HG02588 (cell line): ENCODE measurements around the gene ATMIN.
A peak's percentile ranks its signal among the peaks of the same experiment; 100 is the strongest.

Experiments
- ATAC-seq: cut with Tn5 transposase; IDR thresholded peaks from one replicate; pipeline ENCODE4 v1.9.1; 2021; ENCODE audit warnings: mild to moderate bottlenecking, moderate library complexity; ENCODE audit not compliant: unreplicated experiment

The ATMIN gene

GRCh38 chr16:81067166-81067565 lies 31.5 kb downstream of the ATMIN start:
- ATAC-seq: no peak

DNA sequence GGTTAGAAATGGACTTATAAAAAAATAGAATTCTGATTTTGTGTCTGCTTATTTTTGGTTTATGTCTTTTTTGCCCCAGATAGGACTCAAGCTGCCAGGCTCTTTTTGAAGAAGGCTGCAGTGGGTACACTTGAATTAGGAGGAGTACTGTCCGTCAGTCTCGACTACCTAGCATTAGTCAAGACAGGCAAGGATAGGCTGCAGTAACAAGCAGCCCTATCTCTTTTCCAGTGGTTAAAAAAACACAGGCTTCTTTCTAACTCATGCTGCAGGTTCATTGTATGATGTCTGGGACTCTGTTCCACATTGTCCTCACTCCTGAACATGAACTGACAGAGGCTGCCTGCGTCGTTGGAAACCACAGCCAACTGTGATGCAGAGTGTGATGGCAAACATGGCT lies 33.4 kb downstream of the ATMIN start:
- no peak for ATAC-seq

DNA sequence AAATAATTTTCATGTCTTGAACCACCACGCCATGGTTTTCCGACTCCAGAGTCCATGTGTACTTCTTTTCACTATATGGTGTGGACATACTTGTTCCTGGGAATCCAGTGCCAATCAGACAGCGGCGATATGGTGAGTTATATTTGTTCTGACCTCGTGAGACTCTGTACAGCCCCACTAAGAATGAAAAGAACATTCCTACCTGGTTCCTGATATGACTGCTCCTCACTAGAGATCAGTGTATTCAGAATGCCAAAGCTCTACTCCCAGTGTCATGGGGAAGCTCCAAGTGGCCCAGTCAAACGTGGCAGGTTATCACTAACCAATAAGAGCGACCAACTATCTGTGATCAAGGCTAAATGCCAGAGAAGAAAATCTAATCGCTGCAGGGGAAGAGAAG lies 35.3 kb downstream of the ATMIN start:
- no peak for ATAC-seq

GRCh38 chr16:81071805-81072204 lies 36.2 kb downstream of the ATMIN start:
- ATAC-seq: no peak

GRCh38 chr16:81073560-81074330 lies 38.1 kb downstream of the ATMIN start:
- ATAC-seq: no peak

DNA sequence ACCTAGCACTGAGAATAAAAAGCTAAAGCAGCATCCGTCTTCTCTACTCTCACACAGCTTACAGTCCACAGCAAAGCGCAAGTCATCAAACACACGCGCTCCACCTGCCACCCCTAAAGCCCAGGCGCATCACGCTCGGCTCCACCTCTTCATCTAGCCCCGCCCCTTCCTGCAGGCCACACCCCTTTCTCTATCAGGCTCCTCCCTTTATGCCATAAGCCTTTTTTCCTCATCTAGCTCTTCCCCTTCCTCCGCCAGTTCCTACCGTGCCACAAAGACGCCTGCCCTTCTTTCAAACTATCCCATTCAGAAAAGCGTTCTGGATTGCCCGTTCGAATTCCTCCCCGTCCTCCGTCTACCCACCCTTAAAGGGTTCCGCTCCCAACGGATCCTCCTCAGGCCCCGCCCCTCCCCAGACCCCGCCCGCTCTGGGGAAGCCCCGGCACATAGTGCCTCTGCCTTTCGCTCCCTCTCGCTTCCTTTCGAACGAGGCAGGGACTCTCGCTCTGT lies 41.0 kb downstream of the ATMIN start:
- ATAC-seq: peak; percentile 82

- peak; percentile 94 for ATAC-seq
Observed at GRCh38 chr16:81077076-81077940, 41.7 kb downstream of the ATMIN start, which contains the start of gene C16orf46. TSS of gene C16orf46 (minus strand) at chr16:81077238. CDS start at chr16:81063955, 13,283 bp downstream.

DNA sequence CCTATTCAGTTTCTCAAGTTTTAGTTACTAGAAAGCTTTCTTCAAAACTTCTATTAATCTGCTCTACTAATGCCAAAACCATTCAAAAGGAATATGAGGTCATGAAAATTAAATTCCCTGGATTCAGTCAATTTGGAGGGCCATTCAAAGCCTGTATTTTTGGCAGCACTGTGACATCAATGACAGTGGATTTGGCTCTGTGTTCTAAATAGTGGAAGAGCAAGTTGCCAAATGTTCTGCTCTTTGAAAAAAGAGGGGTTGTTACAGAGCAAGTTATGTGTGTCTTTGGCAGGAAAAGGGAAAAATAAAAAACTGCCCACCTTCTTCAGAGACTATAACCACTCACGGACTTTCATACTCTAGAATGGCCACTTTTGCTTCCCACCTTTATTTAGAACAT lies 44.6 kb downstream of the ATMIN start:
- no peak for ATAC-seq

DNA sequence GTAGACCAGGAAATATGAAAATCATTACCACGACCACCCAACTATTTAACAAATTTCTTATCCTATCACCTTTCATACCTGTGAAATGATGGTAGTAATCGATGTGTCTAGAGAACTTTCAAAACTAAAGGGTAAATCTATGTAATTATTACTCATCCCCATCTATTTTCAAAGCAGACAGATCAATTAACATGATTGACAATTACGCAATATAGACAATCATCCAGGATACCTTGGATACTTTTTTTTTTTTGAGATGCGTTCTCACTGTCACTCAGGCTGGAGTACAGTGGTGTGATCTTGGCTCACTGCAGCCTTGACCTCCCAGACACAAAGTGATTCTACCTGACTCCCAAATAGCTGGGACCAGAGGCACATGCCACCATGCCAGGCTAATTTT lies 45.4 kb downstream of the ATMIN start:
- ATAC-seq: no peak

- no peak for ATAC-seq
Observed at GRCh38 chr16:81088836-81089235, 53.2 kb downstream of the ATMIN start.

- no peak for ATAC-seq
Observed at GRCh38 chr16:81094771-81095251, 59.2 kb downstream of the ATMIN start.

GRCh38 chr16:81095653-81095952 lies 60.0 kb downstream of the ATMIN start:
- ATAC-seq: peak; percentile 5

DNA sequence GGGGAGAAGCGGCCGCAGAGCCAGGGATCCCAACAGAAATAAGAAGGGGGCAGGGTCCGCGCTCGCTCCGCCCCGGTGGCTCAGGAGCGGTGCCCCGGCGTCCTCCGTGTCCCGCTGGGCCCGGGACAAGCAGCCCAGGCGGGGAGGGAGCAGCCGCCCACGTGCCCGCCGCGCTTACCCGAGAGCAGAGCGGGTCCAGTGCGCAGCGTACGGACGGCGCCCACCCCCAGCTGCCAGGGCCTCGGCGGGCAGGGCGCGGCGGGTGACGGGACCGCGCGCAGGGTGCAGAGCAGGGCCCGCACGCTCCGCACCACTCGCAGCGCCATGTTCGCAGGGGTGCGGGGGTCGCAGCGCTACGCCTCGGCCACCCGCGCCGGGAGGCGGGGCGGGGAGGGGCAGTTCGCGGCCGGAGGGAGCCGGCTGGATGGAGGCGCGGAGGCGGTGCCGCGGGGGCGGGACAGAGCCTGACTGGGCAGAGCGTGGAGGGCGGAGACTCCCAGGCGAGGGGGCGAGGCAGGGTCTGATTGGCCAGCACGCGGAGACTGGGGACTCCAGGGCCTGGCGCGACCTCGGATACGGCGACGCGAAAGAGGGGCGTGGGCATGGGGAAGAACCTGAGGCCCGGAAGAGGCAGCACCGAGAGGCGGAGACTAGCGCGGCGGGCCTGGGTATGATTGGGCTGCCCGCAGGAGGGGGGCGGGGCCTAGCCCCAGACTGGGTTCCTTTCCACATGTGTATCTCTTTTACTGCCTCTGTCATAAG lies 60.5 kb downstream of the ATMIN start, which contains the start of gene GCSH:
Gene GCSH, minus strand, starts transcription at position 443 of the 762 bp plus-strand sequence. Its CDS starts 117 bp downstream, at position 326.
- ATAC-seq: peak; percentile 97

- no peak for ATAC-seq
Observed at GRCh38 chr16:81096715-81097208, 61.1 kb downstream of the ATMIN start.
